Measurements from ENCODE around the gene TBXAS1.

GRCh38 chr7:140053812-140054539 lies 224.9 kb downstream of the TBXAS1 start:
- TF ChIP-seq CTCF (conservative IDR thresholded peaks at IDR 0.05) = no peak
- no peak for TF ChIP-seq ZFX (IDR thresholded peaks at IDR 0.05)
